ENCODE data around the gene STAT4.

Gene STAT4

DNA sequence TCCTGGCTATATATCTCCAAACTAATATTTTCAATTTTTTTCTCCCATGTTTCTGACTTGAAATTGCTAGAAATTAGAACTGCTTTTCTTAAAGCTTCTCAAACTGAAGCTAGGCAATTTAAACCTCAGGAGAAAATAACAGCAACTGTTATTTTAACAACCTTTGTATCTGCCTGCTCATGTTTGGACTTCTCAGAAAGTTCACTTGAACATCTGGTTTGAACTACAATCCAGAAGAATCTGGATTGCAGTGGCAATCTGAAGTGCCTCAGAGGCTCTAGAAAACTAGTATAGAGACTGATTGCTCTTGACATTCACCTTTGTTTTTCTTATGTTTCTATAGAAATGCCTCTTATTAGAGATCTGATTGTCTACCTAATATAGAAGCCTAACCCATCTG is 64.1 kb downstream of the STAT4 start:
- Histone ChIP-seq H3K4me3 (ENCODE audit: low read length) (no peak overlapping the region), H3K27me3 (ENCODE audit: control insufficient read depth, insufficient read depth, low read length) (no peaks in the 10 kb centered on the region), H3K27ac (ENCODE audit: low read length) (no peak overlapping the region), H3K36me3 (ENCODE audit: control insufficient read depth, insufficient read depth, low read length) (no peaks in the 10 kb centered on the region), H3K4me1 (ENCODE audit: control insufficient read depth, insufficient read depth, low read length) (no peaks in the 10 kb centered on the region), H3K9me3 (ENCODE audit: control insufficient read depth, insufficient read depth, low read length) (no peaks in the 10 kb centered on the region)
- no peak for DNase-seq (ENCODE audit: low read depth, low spot score)

DNA sequence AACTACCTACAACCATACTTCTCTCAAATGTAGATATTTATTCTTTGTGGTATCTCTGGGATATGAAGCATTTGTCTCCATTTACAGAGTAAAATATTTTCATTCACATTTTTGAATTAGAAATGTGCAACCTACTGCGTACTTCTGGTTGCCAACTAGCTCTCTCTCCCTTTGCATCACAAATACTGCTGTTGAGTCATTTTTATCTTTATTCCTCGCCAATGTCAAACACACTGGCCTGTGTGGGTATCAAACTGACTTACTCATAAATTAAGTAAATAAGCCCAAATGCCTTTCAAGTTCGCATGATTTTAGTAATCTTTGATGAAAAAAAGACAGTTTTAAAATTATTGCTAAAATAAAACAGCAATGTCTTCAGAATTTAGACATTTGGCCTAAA is 67.3 kb downstream of the STAT4 start:
- H3K4me1 ChIP-seq (ENCODE audit: control insufficient read depth, insufficient read depth, low read length) = no peaks in the 10 kb centered on the region
- no peak overlapping the region for H3K4me3 ChIP-seq (ENCODE audit: low read length)
- no peak overlapping the region for H3K27ac ChIP-seq (ENCODE audit: low read length)
- WGBS (ENCODE audit: insufficient coverage, insufficient read length) = no CpG with 5 or more reads among the region's 3 CpGs
- H3K36me3 ChIP-seq (ENCODE audit: control insufficient read depth, insufficient read depth, low read length) = no peaks in the 10 kb centered on the region
- no peak for DNase-seq (ENCODE audit: low read depth, low spot score)
- no peaks in the 10 kb centered on the region for H3K9me3 ChIP-seq (ENCODE audit: control insufficient read depth, insufficient read depth, low read length)
- no peaks in the 10 kb centered on the region for H3K27me3 ChIP-seq (ENCODE audit: control insufficient read depth, insufficient read depth, low read length)

DNA sequence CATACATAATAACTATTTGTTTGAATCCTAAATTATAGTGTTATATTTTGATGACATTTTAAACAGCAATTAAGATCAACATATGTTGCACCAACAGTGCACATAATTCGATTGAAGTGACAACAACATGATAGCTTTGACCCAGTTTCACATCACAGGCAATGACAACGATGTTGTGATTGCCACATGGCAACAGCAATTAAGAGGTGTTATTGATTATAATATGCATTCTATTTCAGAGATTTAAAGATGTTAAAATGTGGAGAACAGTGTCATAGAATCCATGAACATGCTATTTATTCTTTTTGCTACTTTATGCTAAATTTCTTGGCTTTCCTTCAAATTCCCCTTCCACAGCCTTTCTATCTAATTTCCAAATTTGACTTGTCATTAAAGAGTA is 68.5 kb downstream of the STAT4 start:
- no peaks in the 10 kb centered on the region for H3K36me3 ChIP-seq (ENCODE audit: control insufficient read depth, insufficient read depth, low read length)
- WGBS (ENCODE audit: insufficient coverage, insufficient read length) = no CpG with 5 or more reads among the region's 2 CpGs
- H3K27ac ChIP-seq (ENCODE audit: low read length) = no peak overlapping the region
- H3K9me3 ChIP-seq (ENCODE audit: control insufficient read depth, insufficient read depth, low read length) = no peaks in the 10 kb centered on the region
- no peak for DNase-seq (ENCODE audit: low read depth, low spot score)
- no peaks in the 10 kb centered on the region for H3K4me1 ChIP-seq (ENCODE audit: control insufficient read depth, insufficient read depth, low read length)
- H3K4me3 ChIP-seq (ENCODE audit: low read length) = no peak overlapping the region
- H3K27me3 ChIP-seq (ENCODE audit: control insufficient read depth, insufficient read depth, low read length) = no peaks in the 10 kb centered on the region

DNA sequence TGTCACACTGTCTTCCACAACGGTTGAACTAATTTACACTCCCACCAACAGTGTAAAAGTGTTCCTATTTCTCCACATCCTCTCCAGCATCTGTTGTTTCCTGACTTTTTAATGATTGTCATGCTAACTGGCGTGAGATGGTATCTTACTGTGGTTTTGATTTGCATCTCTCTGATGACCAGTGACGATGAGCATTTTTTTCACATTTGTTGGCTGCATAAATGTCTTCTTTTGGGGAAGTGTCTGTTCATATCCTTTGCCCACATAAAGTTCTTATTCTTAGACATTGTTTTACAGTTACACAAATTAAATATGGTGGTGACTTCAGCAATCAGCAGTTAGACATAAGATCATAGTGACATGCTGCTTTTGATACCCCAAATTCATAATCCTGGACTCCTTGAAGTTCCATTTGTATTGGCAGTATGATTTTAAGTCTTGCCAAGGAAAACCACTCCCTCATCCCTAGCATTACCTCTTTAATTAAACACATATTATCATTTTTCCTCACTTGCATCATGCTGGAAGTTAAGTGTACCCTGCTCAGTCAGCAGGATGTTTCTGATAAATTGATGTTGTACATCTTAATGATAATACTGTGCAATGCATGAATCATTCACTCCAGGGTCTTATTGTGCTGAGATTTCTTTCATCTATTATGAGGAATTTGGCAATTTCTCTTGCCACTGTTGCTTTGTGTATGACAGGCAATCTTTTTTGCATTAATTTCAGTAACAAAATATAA is 69.2 kb downstream of the STAT4 start:
- H3K27ac ChIP-seq (ENCODE audit: low read length) = no peak overlapping the region
- no peaks in the 10 kb centered on the region for H3K4me1 ChIP-seq (ENCODE audit: control insufficient read depth, insufficient read depth, low read length)
- WGBS (ENCODE audit: insufficient coverage, insufficient read length) = no CpG with 5 or more reads among the region's 3 CpGs
- no peaks in the 10 kb centered on the region for H3K9me3 ChIP-seq (ENCODE audit: control insufficient read depth, insufficient read depth, low read length)
- no peaks in the 10 kb centered on the region for H3K36me3 ChIP-seq (ENCODE audit: control insufficient read depth, insufficient read depth, low read length)
- H3K4me3 ChIP-seq (ENCODE audit: low read length) = no peak overlapping the region
- no peaks in the 10 kb centered on the region for H3K27me3 ChIP-seq (ENCODE audit: control insufficient read depth, insufficient read depth, low read length)
- no peak for DNase-seq (ENCODE audit: low read depth, low spot score)

DNA sequence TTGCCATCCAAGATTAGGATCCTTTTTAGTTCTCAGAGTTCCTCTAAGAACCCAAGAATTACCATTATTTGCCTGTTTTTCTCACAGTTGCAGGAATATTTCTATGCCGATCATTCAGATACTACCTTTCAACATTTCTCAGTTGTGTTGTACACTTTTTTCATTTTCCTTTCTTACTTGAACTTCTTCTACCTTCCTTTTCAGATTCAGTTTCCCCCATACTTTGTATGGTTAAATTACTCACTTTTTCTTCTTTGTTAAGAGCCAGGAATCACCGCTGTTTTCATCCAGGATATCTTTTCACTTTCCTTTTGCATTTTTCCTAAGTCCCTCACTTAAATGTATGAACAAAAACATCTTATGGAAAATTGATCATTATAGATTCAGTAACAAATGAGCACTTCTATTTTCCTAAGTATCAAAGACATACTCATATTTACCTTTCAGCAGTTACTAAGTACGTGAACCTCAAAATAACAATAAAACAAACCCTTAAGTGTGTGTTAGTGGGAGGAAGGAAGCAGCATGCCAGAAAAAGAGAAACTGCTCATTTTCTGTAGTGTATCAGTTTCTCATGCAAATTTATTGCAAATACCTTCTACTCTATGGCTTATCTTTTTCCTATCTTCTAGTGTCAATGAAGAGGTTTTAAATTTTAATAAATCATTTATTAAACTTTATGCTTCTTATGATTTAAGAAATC is 72.5 kb downstream of the STAT4 start:
- Histone ChIP-seq H3K4me1 (ENCODE audit: control insufficient read depth, insufficient read depth, low read length) (no peaks in the 10 kb centered on the region), H3K27ac (ENCODE audit: low read length) (no peak overlapping the region), H3K9me3 (ENCODE audit: control insufficient read depth, insufficient read depth, low read length) (no peaks in the 10 kb centered on the region), H3K27me3 (ENCODE audit: control insufficient read depth, insufficient read depth, low read length) (no peaks in the 10 kb centered on the region), H3K4me3 (ENCODE audit: low read length) (no peak overlapping the region), H3K36me3 (ENCODE audit: control insufficient read depth, insufficient read depth, low read length) (no peaks in the 10 kb centered on the region)
- no CpG with 5 or more reads among the region's 3 CpGs for WGBS (ENCODE audit: insufficient coverage, insufficient read length)
- DNase-seq (ENCODE audit: low read depth, low spot score) = no peak

DNA sequence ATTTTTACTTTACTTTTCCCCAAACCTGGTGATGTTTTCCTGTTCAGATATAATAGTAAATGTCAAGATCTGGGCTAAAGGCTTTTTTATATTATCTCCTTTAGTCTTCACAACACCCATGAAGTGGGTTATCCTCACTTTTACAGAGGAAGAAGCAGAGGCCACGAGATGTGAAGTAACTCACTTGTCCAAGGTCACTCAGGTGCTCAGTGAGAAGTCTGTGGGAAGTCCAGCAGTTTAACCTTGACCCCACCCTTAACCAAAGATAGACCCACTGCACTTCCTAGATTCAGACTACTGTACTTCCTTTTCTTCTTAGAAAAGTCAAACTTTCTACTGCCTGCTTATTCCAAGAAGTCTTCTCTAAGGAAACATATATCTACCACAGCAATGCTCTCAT is 80.5 kb downstream of the STAT4 start:
- H3K4me1 ChIP-seq (ENCODE audit: control insufficient read depth, insufficient read depth, low read length) = no peaks in the 10 kb centered on the region; the same call in 1 of the 2 replicates
- WGBS (ENCODE audit: insufficient coverage, insufficient read length) = no CpG with 5 or more reads among the region's 1 CpG
- H3K27ac ChIP-seq (ENCODE audit: low read length) = no peak overlapping the region
- H3K4me3 ChIP-seq (ENCODE audit: low read length) = no peak overlapping the region
- H3K9me3 ChIP-seq (ENCODE audit: control insufficient read depth, insufficient read depth, low read length) = no peaks in the 10 kb centered on the region
- H3K27me3 ChIP-seq (ENCODE audit: control insufficient read depth, insufficient read depth, low read length) = no peaks in the 10 kb centered on the region
- H3K36me3 ChIP-seq (ENCODE audit: control insufficient read depth, insufficient read depth, low read length) = no peaks in the 10 kb centered on the region
- DNase-seq (ENCODE audit: low read depth, low spot score) = no peak

DNA sequence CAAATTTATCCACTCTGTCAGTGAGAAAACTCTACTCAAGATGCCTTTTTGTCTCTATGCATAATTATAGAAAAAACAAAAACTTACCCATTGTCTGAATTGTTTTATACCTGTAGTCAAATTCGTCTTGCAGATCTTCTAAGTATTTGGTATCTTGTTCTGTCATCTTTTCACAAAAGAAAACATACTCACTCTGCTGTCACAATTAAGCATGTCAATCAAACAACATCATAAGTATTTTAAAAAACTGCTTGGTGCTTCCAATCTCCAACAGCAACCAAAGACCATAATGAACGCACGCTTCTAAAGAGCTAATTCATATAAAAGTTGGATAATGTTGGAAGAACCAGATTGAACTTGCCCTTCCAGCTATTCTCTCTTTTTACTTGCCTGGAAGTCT is 81.2 kb downstream of the STAT4 start:
- no peak overlapping the region for H3K4me3 ChIP-seq (ENCODE audit: low read length)
- H3K36me3 ChIP-seq (ENCODE audit: control insufficient read depth, insufficient read depth, low read length) = no peaks in the 10 kb centered on the region
- no peaks in the 10 kb centered on the region for H3K9me3 ChIP-seq (ENCODE audit: control insufficient read depth, insufficient read depth, low read length)
- H3K4me1 ChIP-seq (ENCODE audit: control insufficient read depth, insufficient read depth, low read length) = no peaks in the 10 kb centered on the region; the same call in 1 of the 2 replicates
- WGBS (ENCODE audit: insufficient coverage, insufficient read length) = no CpG with 5 or more reads among the region's 3 CpGs
- DNase-seq (ENCODE audit: low read depth, low spot score) = no peak
- H3K27ac ChIP-seq (ENCODE audit: low read length) = no peak overlapping the region
- no peaks in the 10 kb centered on the region for H3K27me3 ChIP-seq (ENCODE audit: control insufficient read depth, insufficient read depth, low read length)

DNA sequence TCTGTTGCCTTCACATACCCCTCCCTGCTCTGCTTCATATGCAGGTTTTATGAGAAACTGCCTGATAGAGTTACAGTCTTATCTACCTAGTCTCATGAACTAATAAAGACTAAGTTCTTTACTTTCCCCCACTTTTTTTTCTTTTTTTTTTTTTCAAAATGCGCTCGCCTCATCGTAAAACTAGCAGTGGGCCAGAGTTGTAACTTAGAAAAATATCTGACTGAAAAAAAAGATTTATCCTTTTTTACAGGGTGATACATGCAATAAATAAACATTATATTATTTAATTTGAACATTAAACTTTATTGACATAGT is 83.9 kb downstream of the STAT4 start:
- WGBS (ENCODE audit: insufficient coverage, insufficient read length) = no CpG with 5 or more reads among the region's 3 CpGs
- DNase-seq (ENCODE audit: low read depth, low spot score) = no peak
- Histone ChIP-seq H3K4me1 (ENCODE audit: control insufficient read depth, insufficient read depth, low read length) (no peaks in the 10 kb centered on the region; the same call in 1 of the 2 replicates), H3K4me3 (ENCODE audit: low read length) (no peak overlapping the region), H3K36me3 (ENCODE audit: control insufficient read depth, insufficient read depth, low read length) (no peaks in the 10 kb centered on the region), H3K9me3 (ENCODE audit: control insufficient read depth, insufficient read depth, low read length) (no peaks in the 10 kb centered on the region), H3K27ac (ENCODE audit: low read length) (no peak overlapping the region), H3K27me3 (ENCODE audit: control insufficient read depth, insufficient read depth, low read length) (no peaks in the 10 kb centered on the region)

DNA sequence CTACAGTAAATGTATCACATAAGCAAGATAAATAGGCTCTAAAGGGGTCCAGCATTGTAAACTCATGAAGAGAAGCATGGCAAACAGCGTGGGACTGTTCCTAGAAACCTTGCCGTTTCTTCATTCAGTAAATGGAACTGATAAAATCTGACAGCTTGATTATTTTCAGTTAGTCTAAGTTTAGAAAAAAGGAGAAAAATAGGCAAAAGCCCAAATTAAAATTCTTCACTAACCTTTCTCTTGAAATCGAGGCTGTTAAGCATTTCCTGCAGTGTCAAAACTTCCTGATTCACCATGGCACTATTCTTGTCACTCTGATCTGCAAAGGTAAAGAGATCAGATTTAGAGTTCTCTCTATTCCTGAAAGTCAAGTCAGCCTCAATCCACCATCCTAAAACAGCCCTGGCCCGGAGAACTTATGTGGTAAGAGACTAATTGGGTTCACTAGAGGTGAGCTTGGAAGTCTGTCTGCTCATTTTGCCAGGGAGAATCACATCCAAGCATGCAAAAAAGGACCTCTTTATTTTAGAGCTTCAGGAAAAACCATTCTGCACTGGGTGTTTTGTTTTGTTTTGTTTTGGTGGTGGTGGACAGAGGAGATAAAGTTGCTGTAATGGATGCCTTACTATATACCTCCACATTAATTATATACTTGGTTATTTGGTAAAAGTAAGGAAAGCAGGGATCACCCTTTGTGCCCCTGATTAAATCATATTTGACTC is 84.4 kb downstream of the STAT4 start:
- Histone ChIP-seq H3K36me3 (ENCODE audit: control insufficient read depth, insufficient read depth, low read length) (no peaks in the 10 kb centered on the region), H3K4me3 (ENCODE audit: low read length) (no peak overlapping the region), H3K27ac (ENCODE audit: low read length) (no peak overlapping the region), H3K27me3 (ENCODE audit: control insufficient read depth, insufficient read depth, low read length) (no peaks in the 10 kb centered on the region), H3K4me1 (ENCODE audit: control insufficient read depth, insufficient read depth, low read length) (no peaks in the 10 kb centered on the region; the same call in 1 of the 2 replicates), H3K9me3 (ENCODE audit: control insufficient read depth, insufficient read depth, low read length) (no peaks in the 10 kb centered on the region)
- no peak for DNase-seq (ENCODE audit: low read depth, low spot score)
- no CpG with 5 or more reads among the region's 4 CpGs for WGBS (ENCODE audit: insufficient coverage, insufficient read length)

DNA sequence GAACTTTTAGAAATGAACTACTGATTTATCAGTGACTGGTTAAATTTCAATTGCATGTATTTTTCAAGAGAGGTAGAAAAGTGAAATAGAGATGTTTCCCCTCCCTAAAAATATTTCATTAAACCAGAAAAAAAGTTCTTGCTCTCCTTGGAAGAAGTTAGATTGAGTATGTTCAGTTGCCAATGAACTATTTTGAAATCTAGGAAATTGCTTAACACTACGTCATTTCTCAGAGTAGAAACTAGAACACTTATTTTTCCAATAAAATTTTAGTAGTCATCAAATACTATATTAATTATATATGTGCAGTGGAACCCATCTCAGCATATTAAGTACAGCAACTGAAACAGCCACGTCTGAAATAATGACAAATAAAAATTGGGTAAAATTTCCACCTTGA is 85.0 kb downstream of the STAT4 start:
- Histone ChIP-seq H3K4me1 (ENCODE audit: control insufficient read depth, insufficient read depth, low read length) (no peaks in the 10 kb centered on the region; the same call in 1 of the 2 replicates), H3K36me3 (ENCODE audit: control insufficient read depth, insufficient read depth, low read length) (no peaks in the 10 kb centered on the region), H3K9me3 (ENCODE audit: control insufficient read depth, insufficient read depth, low read length) (no peaks in the 10 kb centered on the region), H3K27me3 (ENCODE audit: control insufficient read depth, insufficient read depth, low read length) (no peaks in the 10 kb centered on the region), H3K4me3 (ENCODE audit: low read length) (no peak overlapping the region), H3K27ac (ENCODE audit: low read length) (no peak overlapping the region)
- WGBS (ENCODE audit: insufficient coverage, insufficient read length) = no CpG with 5 or more reads among the region's 2 CpGs
- DNase-seq (ENCODE audit: low read depth, low spot score) = no peak

All from iPS DF 6.9 (cell line).